AG04450 (cell line): ENCODE results near the gene MPHOSPH10. TPM values are rescaled to one million over a fixed set of nuclear protein-coding genes. Genes with fewer than 3 reads are reported as not detected.
A peak's percentile ranks its signal among the peaks of the same experiment; 100 is the strongest.
"Not testable (repeated sequence)": the region's sequence is repeated elsewhere in the genome, so short reads cannot be mapped to it uniquely, and the experiment has no call there.

Experiments
- CTCF ChIA-PET: fragments of 300-600, 350-600 bp; formaldehyde crosslinking; extraction: SDS; loops from one replicate; lab custom pipeline; 2022; ENCODE audit warnings: antibody characterized with exemption, inconsistent platforms; lab: Charles Lee
- POLR2A ChIA-PET: fragments of 350-600 bp; formaldehyde crosslinking; extraction: SDS; loops from one replicate; lab custom pipeline; 2021; ENCODE audit warnings: antibody characterized with exemption, inconsistent platforms; lab: Yijun Ruan, JAX
- DNase-seq: peaks from one replicate; pipeline ENCODE4 v3.0.0-alpha.2; 2011; ENCODE audit warnings: low read depth, low spot score
- H3K27ac ChIP-seq: one replicate; pipeline ENCODE4 v1.5.1; 2012; ENCODE audit warnings: low read depth, low read length, control low read depth
- H3K27me3 ChIP-seq: one replicate; pipeline ENCODE4 v1.6.0; 2012; ENCODE audit warnings: low read length; ENCODE audit not compliant: control insufficient read depth, insufficient read depth
- H3K4me3 ChIP-seq: 2 replicates; pipeline ENCODE4 v1.5.1; 2011; ENCODE audit warnings: mild to moderate bottlenecking, low read depth, low read length, control low read depth
- H3K9me3 ChIP-seq: 2 replicates; pipeline ENCODE4 v1.5.1; 2012; ENCODE audit warnings: low read length; ENCODE audit not compliant: control insufficient read depth, insufficient read depth
- CTCF ChIP-seq: IDR thresholded peaks from 2 replicates; pipeline ENCODE4 v1.5.1; 2011; ENCODE audit warnings: low read depth, low read length, control low read depth, inconsistent platforms
- polyA plus RNA-seq: library from polyadenylated mRNA; depleted of rRNA; stranded (reverse); fragments of >200 nt; gene quantifications from 2 replicates; pipeline ENCODE4 v1.2.3, GENCODE V29; 2011

Gene MPHOSPH10
- polyA plus RNA-seq, 1 experiment: 23.3 TPM

GRCh38 chr2:71157124-71157793 lies 26.8 kb downstream of the MPHOSPH10 start:
- peaks cover 6% of the 10 kb centered on the region for H3K27me3 ChIP-seq
- no peak overlapping the region for H3K27ac ChIP-seq
- H3K4me3 ChIP-seq: peak overlapping the region; percentile 44
- POLR2A ChIA-PET: interaction anchor here (1.0 kb wide), 1 partner anchor 175 kb away, joined by 4 read pairs; the partner anchor contains the start of gene ZNF638
- TF ChIP-seq CTCF: peak; percentile 69
- CTCF ChIA-PET: interaction anchor here (0.6 to 2.0 kb wide), 12 partner anchors 8 to 353 kb away, joined by 3 to 23 read pairs (median 4); partner anchors contain the start of gene ZNF638
- H3K9me3 ChIP-seq: no peaks in the 10 kb centered on the region
- no peak for DNase-seq

- no peak for DNase-seq
- Histone ChIP-seq H3K9me3 (no peaks in the 10 kb centered on the region), H3K4me3 (no peak overlapping the region), H3K27ac (no peak overlapping the region), H3K27me3 (no peaks in the 10 kb centered on the region)
- CTCF ChIA-PET: no interaction called here
- POLR2A ChIA-PET: no interaction called here
- no peak for TF ChIP-seq CTCF
These were observed 36.4 kb downstream of the MPHOSPH10 start for GRCh38 chr2:71166812-71167211.

GRCh38 chr2:71173096-71173495 lies 42.7 kb downstream of the MPHOSPH10 start:
- POLR2A ChIA-PET: no interaction called here
- H3K4me3 ChIP-seq: no peak overlapping the region
- no peak overlapping the region for H3K27ac ChIP-seq
- H3K9me3 ChIP-seq: no peaks in the 10 kb centered on the region
- CTCF ChIA-PET: interaction anchor here (1.1 kb wide), 1 partner anchor 16 kb away, joined by 4 read pairs; no protein-coding TSS in a partner anchor
- peaks cover 11% of the 10 kb centered on the region for H3K27me3 ChIP-seq
- DNase-seq: no peak
- TF ChIP-seq CTCF: no peak

GRCh38 chr2:71174207-71174606 lies 43.8 kb downstream of the MPHOSPH10 start:
- H3K27me3 ChIP-seq: peaks cover 11% of the 10 kb centered on the region
- CTCF ChIA-PET: no interaction called here
- no peak for TF ChIP-seq CTCF

GRCh38 chr2:71178836-71179235 lies 48.4 kb downstream of the MPHOSPH10 start:
- POLR2A ChIA-PET, H3K27ac ChIP-seq, H3K4me3 ChIP-seq, CTCF ChIA-PET, DNase-seq, H3K9me3 ChIP-seq: not testable (repeated sequence)
- peaks cover 11% of the 10 kb centered on the region for H3K27me3 ChIP-seq

More at GRCh38 chr2:71174207-71174606, 43.8 kb downstream of the MPHOSPH10 start:
- H3K9me3 ChIP-seq: no peaks in the 10 kb centered on the region
- POLR2A ChIA-PET: no interaction called here
- H3K4me3 ChIP-seq: no peak overlapping the region
- no peak overlapping the region for H3K27ac ChIP-seq
- DNase-seq: no peak
